WTC11 (cell line): ENCODE results near the gene TMEM117. TPM values are rescaled to one million over a fixed set of nuclear protein-coding genes. Genes with fewer than 3 reads are reported as not detected.

Experiments used
- ATAC-seq: fragments of 200-7000 bp; cut with Tn5 transposase; 2 replicates; pipeline ENCODE4 v1.10.0; 2021; ENCODE audit warnings: mild to moderate bottlenecking, moderate library complexity
- CTCF ChIA-PET: fragments of 300-600 bp; sonication (Branson Sonifier 250); formaldehyde crosslinking; loops from one replicate; lab custom pipeline; 2021; ENCODE audit warnings: antibody characterized with exemption; lab: Charles Lee
- POLR2A ChIA-PET: fragments of 350-600 bp; sonication (Branson Sonifier 250); formaldehyde crosslinking; loops from one replicate; lab custom pipeline; 2021; ENCODE audit warnings: antibody characterized with exemption; lab: Charles Lee
- DNase-seq: peaks from one replicate; pipeline ENCODE4 v3.0.0; 2021; ENCODE audit warnings: low spot score
- H3K27ac Mint-ChIP-seq: 2 replicates; pipeline ENCODE4 v1.8.0; 2021; ENCODE audit warnings: mixed read lengths
- H3K27me3 Mint-ChIP-seq: 2 replicates; pipeline ENCODE4 v1.8.0; 2021; ENCODE audit warnings: low read depth, mild to moderate bottlenecking, moderate library complexity, mixed read lengths
- H3K36me3 Mint-ChIP-seq: 2 replicates; pipeline ENCODE4 v1.8.0; 2021; ENCODE audit warnings: mixed read lengths
- H3K4me1 Mint-ChIP-seq: 2 replicates; pipeline ENCODE4 v1.8.0; 2022; ENCODE audit warnings: mixed read lengths
- H3K4me3 Mint-ChIP-seq: 2 replicates; pipeline ENCODE4 v1.8.0; 2021; ENCODE audit warnings: mild to moderate bottlenecking, moderate library complexity, mixed read lengths
- H3K9me3 Mint-ChIP-seq: 2 replicates; pipeline ENCODE4 v1.8.0; 2021; ENCODE audit warnings: mixed read lengths
- CBFB ChIP-seq: sonication (generic); formaldehyde crosslinking; IDR thresholded peaks from 2 replicates; pipeline ENCODE4 v1.8.1; 2022; ENCODE audit warnings: mild to moderate bottlenecking, low read depth, missing genetic modification reagents
- CREM ChIP-seq: sonication (generic); formaldehyde crosslinking; IDR thresholded peaks from 2 replicates; pipeline ENCODE4 v1.8.1; 2022; ENCODE audit warnings: mild to moderate bottlenecking, missing genetic modification reagents, moderate library complexity
- E2F4 ChIP-seq: sonication (generic); formaldehyde crosslinking; IDR thresholded peaks from 2 replicates; pipeline ENCODE4 v1.8.1; 2022; ENCODE audit warnings: low read depth, mild to moderate bottlenecking, moderate library complexity, missing genetic modification reagents, borderline replicate concordance
- ESRRA ChIP-seq: sonication (generic); formaldehyde crosslinking; IDR thresholded peaks from 2 replicates; pipeline ENCODE4 v1.8.1; 2022; ENCODE audit warnings: mild to moderate bottlenecking, missing genetic modification reagents, borderline replicate concordance
- FOXK1 ChIP-seq: sonication (generic); formaldehyde crosslinking; IDR thresholded peaks from 2 replicates; pipeline ENCODE4 v1.8.0; 2022; ENCODE audit warnings: mild to moderate bottlenecking, moderate library complexity, missing genetic modification reagents
- FOXP4 ChIP-seq: sonication (generic); formaldehyde crosslinking; IDR thresholded peaks from 2 replicates; pipeline ENCODE4 v1.8.0; 2022; ENCODE audit warnings: mild to moderate bottlenecking, missing genetic modification reagents
- IRF1 ChIP-seq: sonication (generic); formaldehyde crosslinking; IDR thresholded peaks from 2 replicates; pipeline ENCODE4 v1.8.0; 2023; ENCODE audit warnings: missing genetic modification reagents
- MLX ChIP-seq: sonication (generic); formaldehyde crosslinking; IDR thresholded peaks from 2 replicates; pipeline ENCODE4 v1.8.1; 2023; ENCODE audit warnings: mild to moderate bottlenecking, missing genetic modification reagents, moderate library complexity
- MYBL2 ChIP-seq: sonication (generic); formaldehyde crosslinking; IDR thresholded peaks from 2 replicates; pipeline ENCODE4 v1.8.1; 2023; ENCODE audit warnings: mild to moderate bottlenecking, moderate library complexity, missing genetic modification reagents
- PRDM15 ChIP-seq: sonication (generic); formaldehyde crosslinking; IDR thresholded peaks from 2 replicates; pipeline ENCODE4 v1.8.0; 2022; ENCODE audit warnings: missing genetic modification reagents
- PREB ChIP-seq: sonication (generic); formaldehyde crosslinking; IDR thresholded peaks from 2 replicates; pipeline ENCODE4 v1.8.1; 2022; ENCODE audit warnings: mild to moderate bottlenecking, missing genetic modification reagents, moderate library complexity, borderline replicate concordance
- ZNF317 ChIP-seq: sonication (generic); formaldehyde crosslinking; IDR thresholded peaks from 2 replicates; pipeline ENCODE4 v1.8.1; 2023; ENCODE audit warnings: low read depth, mild to moderate bottlenecking, moderate library complexity, missing genetic modification reagents, borderline replicate concordance
- ZNF512 ChIP-seq: sonication (generic); formaldehyde crosslinking; IDR thresholded peaks from 2 replicates; pipeline ENCODE4 v1.8.1; 2022; ENCODE audit warnings: missing genetic modification reagents, borderline replicate concordance
- total RNA-seq: library from RNA; stranded (reverse); gene quantifications from 3 replicates; pipeline ENCODE4 v1.2.3, GENCODE V29; 2021

The TMEM117 gene
- total RNA-seq, 1 experiment from 2014 or later = 1.5 TPM

GRCh38 chr12:43858096-43858495 is 22.2 kb downstream of the TMEM117 start (continued):
- no peak for TF ChIP-seq E2F4 (CRISPR knock-in tag)
- no peak for TF ChIP-seq FOXK1 (CRISPR knock-in tag)
- no peak for TF ChIP-seq ZNF512 (CRISPR knock-in tag)

- DNase-seq = no peak
- peaks cover 3% of the 10 kb centered on the region; the same call in 1 of the 2 replicates for H3K36me3 Mint-ChIP-seq
- ChIA-PET POLR2A (interaction anchor here (0.7 kb wide), 1 partner anchor 18 kb away, joined by 4 read pairs; no protein-coding TSS in a partner anchor), CTCF (no interaction called here)
- H3K4me3 Mint-ChIP-seq = no peak overlapping the region
- ATAC-seq = peak; percentile 67
- H3K27ac Mint-ChIP-seq = no peak overlapping the region; the same call in 1 of the 2 replicates
- peaks cover 12% of the 10 kb centered on the region for H3K4me1 Mint-ChIP-seq
- peaks cover 11% of the 10 kb centered on the region for H3K9me3 Mint-ChIP-seq
- TF ChIP-seq MLX (CRISPR knock-in tag) (no peak), CREM (no peak), IRF1 (CRISPR knock-in tag) (no peak), ZNF317 (CRISPR knock-in tag) (no peak), FOXP4 (CRISPR knock-in tag) (no peak), PREB (CRISPR knock-in tag) (no peak), MYBL2 (no peak)
- H3K27me3 Mint-ChIP-seq = no peaks in the 10 kb centered on the region
Observed at GRCh38 chr12:43858991-43859390, 23.1 kb downstream of the TMEM117 start.

GRCh38 chr12:43861015-43861839 is 25.3 kb downstream of the TMEM117 start:
- H3K4me1 Mint-ChIP-seq = peaks cover 12% of the 10 kb centered on the region
- ATAC-seq (no peak), DNase-seq (no peak)
- POLR2A ChIA-PET = no interaction called here
- H3K4me3 Mint-ChIP-seq = no peak overlapping the region
- CTCF ChIA-PET = interaction anchor here (1.2 kb wide), 1 partner anchor 102 kb away, joined by 3 read pairs; the partner anchor contains the start of genes IRAK4 and PUS7L
- peaks cover 3% of the 10 kb centered on the region; the same call in 1 of the 2 replicates for H3K36me3 Mint-ChIP-seq
- H3K27ac Mint-ChIP-seq = no peak overlapping the region
- H3K9me3 Mint-ChIP-seq = peaks cover 18% of the 10 kb centered on the region
- H3K27me3 Mint-ChIP-seq = no peaks in the 10 kb centered on the region
- TF ChIP-seq MLX (CRISPR knock-in tag) = no peak
- no peak for TF ChIP-seq ESRRA (CRISPR knock-in tag)
- TF ChIP-seq CBFB = no peak
- TF ChIP-seq PRDM15 (CRISPR knock-in tag) = no peak
- no peak for TF ChIP-seq FOXP4 (CRISPR knock-in tag)
